H9 (cell line): ENCODE data around the gene TATDN2. TPM values are rescaled to one million over a fixed set of nuclear protein-coding genes. Genes with fewer than 3 reads are reported as not detected.

Experiments used
- DNase-seq: peaks from one replicate; pipeline ENCODE4 v3.0.0-alpha.2; 2017
- H2AFZ ChIP-seq: one replicate; pipeline ENCODE4 v1.6.1; 2013; ENCODE audit warnings: mild to moderate bottlenecking, low read length, control low read depth, moderate library complexity
- H2AK5ac ChIP-seq: 2 replicates; pipeline ENCODE4 v1.6.1; 2013; ENCODE audit warnings: low read length, control low read depth, mixed read lengths; ENCODE audit not compliant: insufficient read length
- H2BK120ac ChIP-seq: one replicate; pipeline ENCODE4 v1.6.1; 2013; ENCODE audit warnings: low read depth, mild to moderate bottlenecking, low read length, control low read depth, inconsistent platforms; ENCODE audit not compliant: poor library complexity, severe bottlenecking
- H2BK12ac ChIP-seq: 2 replicates; pipeline ENCODE4 v1.6.1; 2013; ENCODE audit warnings: low read length, control low read depth, mixed read lengths, low read depth; ENCODE audit not compliant: insufficient read length
- H2BK15ac ChIP-seq: 2 replicates; pipeline ENCODE4 v1.6.1; 2013; ENCODE audit warnings: low read depth, low read length, control low read depth
- H2BK20ac ChIP-seq: one replicate; pipeline ENCODE4 v1.6.1; 2013; ENCODE audit warnings: low read depth, mild to moderate bottlenecking, low read length, control low read depth, inconsistent platforms; ENCODE audit not compliant: poor library complexity, severe bottlenecking
- H2BK5ac ChIP-seq: 2 replicates; pipeline ENCODE4 v1.6.1; 2013; ENCODE audit warnings: low read length, control low read depth, mixed read lengths; ENCODE audit not compliant: insufficient read length
- H3K14ac ChIP-seq: 2 replicates; pipeline ENCODE4 v1.6.1; 2013; ENCODE audit warnings: low read length, control low read depth; ENCODE audit not compliant: insufficient read depth
- H3K18ac ChIP-seq: 2 replicates; pipeline ENCODE4 v1.6.1; 2013; ENCODE audit warnings: low read depth, mild to moderate bottlenecking, mixed read lengths, low read length, control low read depth; ENCODE audit not compliant: insufficient read length
- H3K23ac ChIP-seq: 2 replicates; pipeline ENCODE4 v1.6.1; 2013; ENCODE audit warnings: low read length, control low read depth, mixed read lengths, low read depth; ENCODE audit not compliant: insufficient read length
- H3K23me2 ChIP-seq: 2 replicates; pipeline ENCODE4 v1.6.1; 2013; ENCODE audit warnings: low read depth, mild to moderate bottlenecking, mixed read lengths, low read length, control low read depth; ENCODE audit not compliant: insufficient read length, poor library complexity, severe bottlenecking
- H3K27ac ChIP-seq: 2 replicates; pipeline ENCODE4 v1.5.1; 2013; ENCODE audit warnings: low read length, control low read depth, mixed read lengths, low read depth; ENCODE audit not compliant: insufficient read length
- H3K27me3 ChIP-seq: 2 replicates; pipeline ENCODE4 v1.6.1; 2013; ENCODE audit warnings: low read length, control low read depth, inconsistent platforms; ENCODE audit not compliant: insufficient read depth
- H3K4ac ChIP-seq: 2 replicates; pipeline ENCODE4 v1.6.1; 2013; ENCODE audit warnings: low read depth, mild to moderate bottlenecking, control low read depth, inconsistent platforms, low read length, moderate library complexity
- H3K4me1 ChIP-seq: 2 replicates; pipeline ENCODE4 v1.6.1; 2013; ENCODE audit warnings: low read length, control low read depth, inconsistent platforms; ENCODE audit not compliant: insufficient read depth
- H3K4me2 ChIP-seq: 2 replicates; pipeline ENCODE4 v1.6.1; 2013; ENCODE audit warnings: low read length, control low read depth, mixed read lengths; ENCODE audit not compliant: insufficient read length, insufficient read depth
- H3K56ac ChIP-seq: 2 replicates; pipeline ENCODE4 v1.6.1; 2013; ENCODE audit warnings: low read depth, mild to moderate bottlenecking, mixed read lengths, low read length, control low read depth; ENCODE audit not compliant: insufficient read length
- H3K79me1 ChIP-seq: 2 replicates; pipeline ENCODE4 v1.6.1; 2013; ENCODE audit warnings: low read depth, mild to moderate bottlenecking, moderate library complexity, low read length, control low read depth, inconsistent platforms; ENCODE audit not compliant: insufficient read depth, poor library complexity, severe bottlenecking
- H3K79me2 ChIP-seq: 2 replicates; pipeline ENCODE4 v1.6.1; 2013; ENCODE audit warnings: low read length, control low read depth, inconsistent platforms; ENCODE audit not compliant: insufficient read depth
- H3K9ac ChIP-seq: 2 replicates; pipeline ENCODE4 v1.6.1; 2013; ENCODE audit warnings: low read length, control low read depth, mixed read lengths; ENCODE audit not compliant: insufficient read length; ENCODE audit errors: extremely low read depth
- H3K9me3 ChIP-seq: one replicate; pipeline ENCODE4 v1.6.1; 2013; ENCODE audit warnings: low read depth, low read length, inconsistent platforms; ENCODE audit not compliant: control insufficient read depth
- H3T11ph ChIP-seq: one replicate; pipeline ENCODE4 v1.6.1; 2013; ENCODE audit warnings: mild to moderate bottlenecking, low read length, control low read depth, inconsistent platforms
- H4K20me1 ChIP-seq: one replicate; pipeline ENCODE4 v1.6.1; 2013; ENCODE audit not compliant: control insufficient read depth, insufficient read length, insufficient read depth
- H4K5ac ChIP-seq: 2 replicates; pipeline ENCODE4 v1.6.1; 2013; ENCODE audit warnings: low read depth, mild to moderate bottlenecking, mixed read lengths, low read length, control low read depth; ENCODE audit not compliant: insufficient read length
- H4K8ac ChIP-seq: replicated peaks from 2 replicates; pipeline ENCODE4 v1.6.1; 2013; ENCODE audit warnings: low read length, control low read depth, mixed read lengths, low read depth; ENCODE audit not compliant: insufficient read length
- H4K91ac ChIP-seq: 2 replicates; pipeline ENCODE4 v1.6.1; 2013; ENCODE audit warnings: low read depth, mild to moderate bottlenecking, moderate library complexity, mixed read lengths, low read length, control low read depth; ENCODE audit not compliant: insufficient read length
- H3K27ac Mint-ChIP-seq, 3 experiments: 2 replicates in 2 of 3; 3 replicates in 1 of 3; pipeline ENCODE4 v1.8.0; 2020 to 2021; ENCODE audit warnings: mixed read lengths in 3 of 3, mild to moderate bottlenecking in 1 of 3, moderate library complexity in 1 of 3
- H3K27me3 Mint-ChIP-seq: 2 replicates; pipeline ENCODE4 v1.8.0; 2021; ENCODE audit warnings: low read depth, mild to moderate bottlenecking, moderate library complexity, mixed read lengths
- H3K36me3 Mint-ChIP-seq, 3 experiments: 2 replicates in 2 of 3; 3 replicates in 1 of 3; pipeline ENCODE4 v1.8.0; 2020 to 2021; ENCODE audit warnings: low read depth in 3 of 3, mixed read lengths in 3 of 3; ENCODE audit not compliant: insufficient read depth in 1 of 3
- H3K4me1 Mint-ChIP-seq, 2 experiments: 2 replicates each; pipeline ENCODE4 v1.8.0; 2020; ENCODE audit warnings: mixed read lengths in 2 of 2
- H3K4me3 Mint-ChIP-seq, 2 experiments: 2 replicates in 1 of 2; 3 replicates in 1 of 2; pipeline ENCODE4 v1.8.0; 2020 to 2021; ENCODE audit warnings: mild to moderate bottlenecking in 2 of 2, mixed read lengths in 2 of 2, moderate library complexity in 1 of 2
- H3K9me3 Mint-ChIP-seq, 2 experiments: 2 replicates in 1 of 2; 3 replicates in 1 of 2; pipeline ENCODE4 v1.8.0; 2020; ENCODE audit warnings: mild to moderate bottlenecking in 2 of 2, mixed read lengths in 2 of 2, moderate library complexity in 1 of 2
- WGBS: extraction: QIAGEN DNeasy Blood & Tissue Kit; methylation state at CpG from one replicate; pipeline ENCODE4 v1.1.7; 2013; ENCODE audit warnings: missing lambda C conversion rate, low lambda C conversion rate, mixed read lengths; ENCODE audit not compliant: insufficient read length; ENCODE audit errors: extremely low coverage; 5-methylcytosine and 5-hydroxymethylcytosine counted together
- total RNA-seq: library from RNA; stranded (reverse); gene quantifications from 2 replicates; pipeline ENCODE4 v1.2.1, GENCODE V29; 2021
- TF ChIP-seq, protein P1 (sequence below): fragments of 200-600 bp; sonication (generic); conservative IDR thresholded peaks from 3 replicates; pipeline ENCODE4 v1.8.0; 2021; ENCODE audit warnings: antibody characterized with exemption, mild to moderate bottlenecking

The TATDN2 gene
- total RNA-seq, 1 experiment from 2014 or later, result 34.4 TPM

DNA sequence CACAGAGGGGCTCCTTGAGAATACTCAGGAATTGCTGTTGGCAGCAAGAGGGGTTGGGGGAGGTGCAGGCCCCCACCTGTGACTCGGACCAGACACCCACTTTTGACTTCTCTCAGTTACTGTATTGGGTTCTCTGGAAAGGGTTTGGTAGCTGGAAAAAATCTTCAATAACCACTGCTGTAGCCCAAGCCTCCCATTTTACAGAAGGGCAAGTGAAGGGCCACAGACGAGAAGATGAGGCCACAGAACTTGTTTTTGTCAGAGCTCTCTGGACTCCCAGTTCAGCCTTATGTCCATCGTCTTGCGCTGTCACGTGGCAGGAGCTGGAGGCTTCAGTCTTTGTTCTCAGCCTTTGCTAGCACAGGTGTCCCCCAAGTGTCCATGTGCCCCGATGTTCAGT, 12.7 kb upstream of the TATDN2 start:
- no peaks in the 10 kb centered on the region for H3K79me1 ChIP-seq
- no peak overlapping the region for H3K14ac ChIP-seq
- no peak overlapping the region for H2BK5ac ChIP-seq
- TF ChIP-seq, protein P1, sequence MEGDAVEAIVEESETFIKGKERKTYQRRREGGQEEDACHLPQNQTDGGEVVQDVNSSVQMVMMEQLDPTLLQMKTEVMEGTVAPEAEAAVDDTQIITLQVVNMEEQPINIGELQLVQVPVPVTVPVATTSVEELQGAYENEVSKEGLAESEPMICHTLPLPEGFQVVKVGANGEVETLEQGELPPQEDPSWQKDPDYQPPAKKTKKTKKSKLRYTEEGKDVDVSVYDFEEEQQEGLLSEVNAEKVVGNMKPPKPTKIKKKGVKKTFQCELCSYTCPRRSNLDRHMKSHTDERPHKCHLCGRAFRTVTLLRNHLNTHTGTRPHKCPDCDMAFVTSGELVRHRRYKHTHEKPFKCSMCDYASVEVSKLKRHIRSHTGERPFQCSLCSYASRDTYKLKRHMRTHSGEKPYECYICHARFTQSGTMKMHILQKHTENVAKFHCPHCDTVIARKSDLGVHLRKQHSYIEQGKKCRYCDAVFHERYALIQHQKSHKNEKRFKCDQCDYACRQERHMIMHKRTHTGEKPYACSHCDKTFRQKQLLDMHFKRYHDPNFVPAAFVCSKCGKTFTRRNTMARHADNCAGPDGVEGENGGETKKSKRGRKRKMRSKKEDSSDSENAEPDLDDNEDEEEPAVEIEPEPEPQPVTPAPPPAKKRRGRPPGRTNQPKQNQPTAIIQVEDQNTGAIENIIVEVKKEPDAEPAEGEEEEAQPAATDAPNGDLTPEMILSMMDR, result no peak
- H3K4me3 Mint-ChIP-seq, result no peak overlapping the region
- H3K27ac ChIP-seq, result no peak overlapping the region
- no peak overlapping the region for H4K5ac ChIP-seq
- no peak overlapping the region for H4K91ac ChIP-seq
- no peak overlapping the region for H3K4me2 ChIP-seq
- no CpG with 5 or more reads among the region's 6 CpGs for WGBS
- H3K23ac ChIP-seq, result no peak overlapping the region
- H3K4me1 Mint-ChIP-seq, result peaks cover 14 to 27% of the 10 kb centered on the region in 2 experiments
- H2AFZ ChIP-seq, result no peak overlapping the region
- H3K27ac Mint-ChIP-seq, result peak overlapping the region in 2 of 3 experiments; percentile 77 to 87; a peak in 1 of 7 replicates
- no peak overlapping the region for H2AK5ac ChIP-seq
- no peaks in the 10 kb centered on the region for H3K79me2 ChIP-seq
- no peak overlapping the region for H3T11ph ChIP-seq
- no peaks in the 10 kb centered on the region for H3K4me1 ChIP-seq
- no peak overlapping the region for H3K56ac ChIP-seq
- no peaks in the 10 kb centered on the region for H3K9me3 ChIP-seq
- H3K23me2 ChIP-seq, result no peaks in the 10 kb centered on the region
- H3K9ac ChIP-seq, result no peak overlapping the region
- no peak overlapping the region for H3K4ac ChIP-seq
- H3K18ac ChIP-seq, result no peak overlapping the region
- DNase-seq, result no peak
- H2BK20ac ChIP-seq, result no peak overlapping the region
- no peak overlapping the region for H2BK12ac ChIP-seq
- H2BK120ac ChIP-seq, result no peak overlapping the region
- H3K27me3 ChIP-seq, result no peaks in the 10 kb centered on the region
- no peak overlapping the region for H4K8ac ChIP-seq
- peaks cover 1 to 7% of the 10 kb centered on the region in 2 experiments; a peak in 2 of 5 replicates for H3K9me3 Mint-ChIP-seq
- peaks cover 0 to 24% (median 2%) of the 10 kb centered on the region in 3 experiments; a peak in 5 of 7 replicates for H3K36me3 Mint-ChIP-seq
- H2BK15ac ChIP-seq, result no peak overlapping the region
- no peaks in the 10 kb centered on the region for H4K20me1 ChIP-seq
- H3K27me3 Mint-ChIP-seq, result peaks cover 2% of the 10 kb centered on the region
